Measurements from ENCODE around the gene WFDC8.
A peak's percentile ranks its signal among the peaks of the same experiment; 100 is the strongest.

Gene WFDC8

GRCh38 chr20:45548410-45548809, 30.7 kb downstream of the WFDC8 start:
- no peak for DNase-seq

GRCh38 chr20:45547206-45547770, 31.8 kb downstream of the WFDC8 start, which contains the start of gene EPPIN:
Gene EPPIN (minus strand): TSS chr20:45547401. CDS start chr20:45547357, 44 bp downstream.
- no peak for DNase-seq

- DNase-seq: no peak
These were observed 33.2 kb downstream of the WFDC8 start for GRCh38 chr20:45545754-45546453.

GRCh38 chr20:45545351-45545750, 33.7 kb downstream of the WFDC8 start:
- no peak for DNase-seq

GRCh38 chr20:45539382-45539781, 39.7 kb downstream of the WFDC8 start, which contains the start of gene WFDC6:
Gene WFDC6 (minus strand): TSS chr20:45539482. CDS start chr20:45539407, 75 bp downstream.
- DNase-seq: no peak

- DNase-seq: no peak
These were observed 40.8 kb downstream of the WFDC8 start for GRCh38 chr20:45538209-45538799.

GRCh38 chr20:45527294-45527693, 51.8 kb downstream of the WFDC8 start:
- DNase-seq: no peak

- DNase-seq: no peak
These were observed 55.3 kb downstream of the WFDC8 start for GRCh38 chr20:45523821-45524220.

- DNase-seq: no peak
These were observed 60.8 kb downstream of the WFDC8 start for GRCh38 chr20:45518282-45518681.

- DNase-seq: no peak
These were observed 63.8 kb downstream of the WFDC8 start, which contains the start of gene SPINT3 for GRCh38 chr20:45515147-45515913. Gene SPINT3 (minus strand): TSS chr20:45515622. CDS start chr20:45515608, 14 bp downstream.

GRCh38 chr20:45510242-45510862, 68.7 kb downstream of the WFDC8 start:
- DNase-seq: no peak

GRCh38 chr20:45509091-45509490, 70.0 kb downstream of the WFDC8 start:
- no peak for DNase-seq

- DNase-seq: no peak
These were observed 70.8 kb downstream of the WFDC8 start for GRCh38 chr20:45508068-45508886.

- peak in 1 of 56 donors; percentile 6 for DNase-seq
These were observed 71.9 kb downstream of the WFDC8 start for GRCh38 chr20:45507011-45507820.

- no peak for DNase-seq
These were observed 72.7 kb downstream of the WFDC8 start for GRCh38 chr20:45506398-45506797.

GRCh38 chr20:45503403-45503802, 75.7 kb downstream of the WFDC8 start:
- no peak for DNase-seq

- DNase-seq: no peak
These were observed 76.5 kb downstream of the WFDC8 start for GRCh38 chr20:45502561-45502960.

All from nucleus accumbens (tissue), 56 donors.